AG04449 (cell line): ENCODE results near the gene EDIL3.

ENCODE experiments used
- CTCF ChIA-PET: fragments of 350-600 bp; formaldehyde crosslinking; extraction: SDS; loops from one replicate; lab custom pipeline; 2021; ENCODE audit warnings: antibody characterized with exemption; lab: Yijun Ruan, JAX
- POLR2A ChIA-PET: fragments of 400-600, 350-600 bp; formaldehyde crosslinking; extraction: SDS; loops from one replicate; lab custom pipeline; 2020; ENCODE audit warnings: antibody characterized with exemption, inconsistent platforms; lab: Yijun Ruan, JAX
- DNase-seq: peaks from one replicate; pipeline ENCODE4 v3.0.0-alpha.2; 2010; ENCODE audit warnings: low read depth, low spot score
- H3K4me3 ChIP-seq: 2 replicates; pipeline ENCODE4 v1.5.1; 2011; ENCODE audit warnings: low read depth, mild to moderate bottlenecking, control low read depth, low read length
- CTCF ChIP-seq: IDR thresholded peaks from one replicate; pipeline ENCODE4 v1.5.1; 2011; ENCODE audit warnings: mild to moderate bottlenecking, moderate library complexity, low read length, control low read depth, inconsistent platforms; ENCODE audit not compliant: insufficient read depth; ENCODE audit errors: missing control alignments

The EDIL3 gene

DNA sequence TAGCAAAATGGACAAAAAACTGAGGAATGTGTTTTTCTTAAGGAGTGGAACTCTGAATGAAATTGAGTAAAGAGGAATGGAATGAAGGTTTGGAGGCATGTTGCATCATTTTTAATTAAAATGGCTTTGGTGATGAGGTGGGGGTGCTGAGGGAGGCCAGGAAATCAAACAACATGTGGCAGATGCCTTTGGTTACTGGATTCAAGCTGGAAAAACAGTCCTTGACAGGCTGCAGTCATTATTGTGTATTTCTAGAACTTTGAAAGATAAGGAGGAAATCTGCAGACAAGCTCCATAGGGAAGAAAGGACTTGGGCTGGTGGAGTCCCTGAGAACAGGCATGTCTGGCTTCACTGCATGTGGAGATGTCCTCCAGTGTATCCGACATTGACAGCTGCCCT lies 460.5 kb downstream of the EDIL3 start:
- peak; percentile 68 for DNase-seq
- CTCF ChIA-PET, result interaction anchor here (5.6 to 6.9 kb wide), 2 partner anchors 201 to 207 kb away, joined by 44 to 97 read pairs; partner anchors contain the start of gene HAPLN1
- TF ChIP-seq CTCF, result no peak
- no peak overlapping the region for H3K4me3 ChIP-seq
- POLR2A ChIA-PET, result interaction anchor here (0.6 to 3.4 kb wide), 6 partner anchors 9 to 461 kb away, joined by 3 to 31 read pairs (median 4); partner anchors contain the start of genes EDIL3 and HAPLN1

DNA sequence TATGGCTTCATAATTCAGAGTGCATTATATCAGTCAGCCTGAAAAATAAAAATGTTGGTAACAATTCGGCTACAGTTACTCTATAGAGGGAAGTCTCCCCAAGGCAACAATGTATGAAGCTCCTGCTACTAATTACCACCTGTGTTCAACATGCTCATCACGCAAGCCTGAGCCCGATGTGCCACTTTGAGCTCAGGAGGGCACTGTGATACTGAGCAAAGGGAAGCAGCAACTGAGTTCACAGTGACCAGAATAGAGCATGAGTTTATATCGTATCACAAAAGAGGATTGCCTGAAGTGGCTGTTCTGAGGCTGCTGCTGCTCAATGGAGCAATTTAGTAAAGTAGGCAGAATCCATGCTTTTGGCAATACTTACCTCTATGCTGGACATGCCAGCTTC lies 462.0 kb downstream of the EDIL3 start:
- POLR2A ChIA-PET, result interaction anchor here (1.0 kb wide), 1 partner anchor 200 kb away, joined by 3 read pairs; no protein-coding TSS in a partner anchor
- no peak for TF ChIP-seq CTCF
- CTCF ChIA-PET, result interaction anchor here (0.9 to 1.9 kb wide), 3 partner anchors 201 to 211 kb away, joined by 4 to 5 read pairs (median 4); no protein-coding TSS in a partner anchor
- DNase-seq, result no peak
- H3K4me3 ChIP-seq, result no peak overlapping the region

DNA sequence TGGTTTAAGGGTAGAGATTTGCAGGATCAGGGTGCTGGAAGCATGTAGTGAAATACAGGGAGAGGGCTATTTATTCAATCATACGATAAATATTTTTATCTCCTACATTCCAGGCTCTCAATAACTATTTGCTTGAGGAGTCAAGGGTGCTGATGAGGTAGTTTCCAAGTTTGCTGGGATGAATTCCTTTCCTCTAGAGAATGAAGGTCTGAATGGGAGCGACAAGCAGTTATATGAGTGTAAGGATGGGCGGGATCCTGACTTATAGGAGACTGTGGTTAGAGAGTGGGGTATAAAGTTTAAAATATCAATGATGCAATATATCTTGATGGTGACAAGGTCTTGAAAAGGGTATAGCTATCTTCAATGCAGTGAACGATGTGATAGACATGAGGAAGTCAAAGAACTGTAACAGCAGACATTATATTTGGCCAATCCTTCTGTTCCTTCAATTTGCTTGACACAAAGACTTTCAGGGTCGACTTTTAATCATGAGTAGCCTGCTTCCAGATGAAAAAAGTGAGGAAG lies 462.9 kb downstream of the EDIL3 start:
- CTCF ChIA-PET, result interaction anchor here (1.0 to 1.9 kb wide), 3 partner anchors 10 to 204 kb away, joined by 3 to 5 read pairs (median 4); no protein-coding TSS in a partner anchor
- POLR2A ChIA-PET, result interaction anchor here (1.0 kb wide), 1 partner anchor 199 kb away, joined by 3 read pairs; no protein-coding TSS in a partner anchor
- no peak for DNase-seq
- no peak overlapping the region for H3K4me3 ChIP-seq
- TF ChIP-seq CTCF, result no peak

DNA sequence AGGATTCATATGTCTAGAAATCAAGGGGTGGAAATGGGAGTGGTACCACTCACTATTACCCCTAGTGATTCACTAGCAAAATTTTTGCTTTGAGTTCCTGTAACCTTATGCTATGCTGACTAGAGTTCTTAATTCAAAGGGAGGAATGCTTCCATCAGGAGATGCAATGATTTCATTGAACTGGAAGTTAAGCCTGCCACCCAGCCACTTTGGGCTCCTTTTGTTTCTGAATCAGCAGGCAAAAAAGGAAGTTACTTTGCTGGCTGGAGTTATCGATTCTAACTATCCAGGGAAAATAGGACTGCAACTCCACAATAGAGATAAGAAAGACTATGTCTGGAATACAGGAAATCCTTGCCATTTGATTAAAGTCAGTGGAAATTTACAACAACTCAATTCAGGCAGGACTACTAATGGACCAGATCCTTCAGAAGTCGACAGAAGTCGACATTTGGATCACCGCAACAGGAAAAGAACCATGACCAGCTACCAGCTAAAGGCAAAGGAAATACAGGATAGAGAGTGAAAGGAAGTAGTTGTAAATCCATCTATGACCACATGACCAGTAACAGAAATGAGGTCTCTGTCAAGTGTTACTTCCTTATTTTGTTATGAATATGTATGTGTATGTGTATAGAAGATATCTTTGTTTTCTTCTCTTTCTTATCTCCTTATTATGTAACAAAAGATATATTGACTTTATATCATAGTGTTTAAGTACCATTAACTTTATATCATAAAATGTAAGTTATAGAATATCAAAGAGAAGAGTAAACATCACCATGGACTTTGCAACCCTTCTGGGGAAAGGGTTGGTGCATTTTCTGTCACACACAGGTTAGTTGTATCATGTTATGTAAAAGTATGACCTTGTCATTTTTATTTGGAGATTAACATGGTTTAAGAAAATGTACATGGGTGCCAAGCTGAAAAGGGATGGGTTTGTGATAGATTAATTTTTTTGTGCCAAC lies 465.3 kb downstream of the EDIL3 start:
- CTCF ChIA-PET, result interaction anchor here (1.0 to 1.2 kb wide), 2 partner anchors 9 to 202 kb away, joined by 3 read pairs; no protein-coding TSS in a partner anchor
- no peak for DNase-seq
- H3K4me3 ChIP-seq, result no peak overlapping the region
- TF ChIP-seq CTCF, result no peak
- POLR2A ChIA-PET, result interaction anchor here (0.7 kb wide), 1 partner anchor 13 kb away, joined by 3 read pairs; no protein-coding TSS in a partner anchor

GRCh38 chr5:83917261-83917908 lies 467.3 kb downstream of the EDIL3 start:
- TF ChIP-seq CTCF, result no peak
- no peak overlapping the region for H3K4me3 ChIP-seq
- CTCF ChIA-PET, result interaction anchor here (1.1 to 3.1 kb wide), 3 partner anchors 9 to 195 kb away, joined by 4 to 23 read pairs (median 7); no protein-coding TSS in a partner anchor
- DNase-seq, result no peak
- POLR2A ChIA-PET, result interaction anchor here (0.5 kb wide), 1 partner anchor 365 kb away, joined by 3 read pairs; no protein-coding TSS in a partner anchor
